Measurements from ENCODE around the gene CD63. TPM values are rescaled to one million over a fixed set of nuclear protein-coding genes. Genes with fewer than 3 reads are reported as not detected.
"Not testable (repeated sequence)": the region's sequence is repeated elsewhere in the genome, so short reads cannot be mapped to it uniquely, and the experiment has no call there.

Gene CD63
- total RNA-seq, 4 donors from 2014 or later: 500 to 856 (median 792) TPM

DNA sequence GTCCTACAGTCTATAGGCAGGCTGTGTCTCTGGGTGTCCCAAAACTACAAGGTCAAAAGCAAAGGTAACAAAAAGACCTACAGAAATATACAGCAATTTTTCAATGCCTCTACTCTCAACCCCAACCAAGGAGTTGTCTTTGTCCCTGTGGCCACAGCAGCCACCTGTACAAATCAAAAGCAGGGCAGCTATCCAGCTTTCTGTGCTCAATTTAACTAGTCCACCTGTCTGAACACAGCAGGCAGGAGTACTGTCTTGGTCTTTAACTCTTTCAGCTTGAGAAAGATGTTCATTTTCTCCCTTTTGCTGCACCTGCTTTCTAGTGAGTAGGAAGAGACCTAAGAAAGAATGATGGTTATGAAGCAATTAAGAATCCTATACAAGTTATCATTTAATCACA lies 33.8 kb upstream of the CD63 start:
- no peaks in the 10 kb centered on the region for H3K27me3 ChIP-seq
- no peaks in the 10 kb centered on the region for H3K4me1 ChIP-seq
- no peak for ATAC-seq
- TF ChIP-seq, protein P1, sequence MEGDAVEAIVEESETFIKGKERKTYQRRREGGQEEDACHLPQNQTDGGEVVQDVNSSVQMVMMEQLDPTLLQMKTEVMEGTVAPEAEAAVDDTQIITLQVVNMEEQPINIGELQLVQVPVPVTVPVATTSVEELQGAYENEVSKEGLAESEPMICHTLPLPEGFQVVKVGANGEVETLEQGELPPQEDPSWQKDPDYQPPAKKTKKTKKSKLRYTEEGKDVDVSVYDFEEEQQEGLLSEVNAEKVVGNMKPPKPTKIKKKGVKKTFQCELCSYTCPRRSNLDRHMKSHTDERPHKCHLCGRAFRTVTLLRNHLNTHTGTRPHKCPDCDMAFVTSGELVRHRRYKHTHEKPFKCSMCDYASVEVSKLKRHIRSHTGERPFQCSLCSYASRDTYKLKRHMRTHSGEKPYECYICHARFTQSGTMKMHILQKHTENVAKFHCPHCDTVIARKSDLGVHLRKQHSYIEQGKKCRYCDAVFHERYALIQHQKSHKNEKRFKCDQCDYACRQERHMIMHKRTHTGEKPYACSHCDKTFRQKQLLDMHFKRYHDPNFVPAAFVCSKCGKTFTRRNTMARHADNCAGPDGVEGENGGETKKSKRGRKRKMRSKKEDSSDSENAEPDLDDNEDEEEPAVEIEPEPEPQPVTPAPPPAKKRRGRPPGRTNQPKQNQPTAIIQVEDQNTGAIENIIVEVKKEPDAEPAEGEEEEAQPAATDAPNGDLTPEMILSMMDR (IDR thresholded peaks at IDR 0.05): no peak
- TF ChIP-seq POLR2A (IDR thresholded peaks at IDR 0.05) (no peak), EP300 (IDR thresholded peaks at IDR 0.05) (no peak), POLR2AphosphoS5 (IDR thresholded peaks at IDR 0.05) (no peak)
- no peak overlapping the region for H3K4me3 ChIP-seq
- H3K9me3 ChIP-seq: no peaks in the 10 kb centered on the region
- peaks cover 0 to 78% of the 10 kb centered on the region in 2 donors for H3K36me3 ChIP-seq
- no peak overlapping the region for H3K27ac ChIP-seq

DNA sequence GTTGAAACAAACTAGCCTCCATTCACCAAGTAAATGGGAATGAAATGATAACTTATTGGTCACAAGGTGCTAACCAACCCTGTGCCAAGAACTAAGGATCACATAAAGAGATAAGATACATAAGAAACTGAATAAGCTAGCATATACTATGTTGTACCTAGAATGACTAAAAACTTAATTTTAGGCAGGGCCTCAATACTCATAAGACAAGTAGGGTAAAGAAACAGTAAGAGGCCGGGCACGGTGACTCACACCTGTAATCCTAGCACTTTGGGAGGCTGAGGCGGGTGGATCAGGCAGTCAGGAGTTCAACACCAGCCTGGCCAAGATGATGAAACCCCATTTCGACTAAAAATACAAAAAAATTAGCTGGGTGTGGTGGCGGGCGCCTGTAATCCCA lies 31.9 kb upstream of the CD63 start:
- Histone ChIP-seq H3K4me3 (no peak overlapping the region), H3K36me3 (peaks cover 0 to 81% of the 10 kb centered on the region in 2 donors), H3K27ac (no peak overlapping the region), H3K27me3 (no peaks in the 10 kb centered on the region), H3K9me3 (no peaks in the 10 kb centered on the region), H3K4me1 (no peaks in the 10 kb centered on the region)
- no peak for ATAC-seq
- 87 to 100% methylated on average over 3 of the region's 6 CpGs for whole genome bisulfite sequencing, 2 donors (ENCODE audit: low coverage in 1 of 2)
- no peak for TF ChIP-seq EP300 (IDR thresholded peaks at IDR 0.05)

DNA sequence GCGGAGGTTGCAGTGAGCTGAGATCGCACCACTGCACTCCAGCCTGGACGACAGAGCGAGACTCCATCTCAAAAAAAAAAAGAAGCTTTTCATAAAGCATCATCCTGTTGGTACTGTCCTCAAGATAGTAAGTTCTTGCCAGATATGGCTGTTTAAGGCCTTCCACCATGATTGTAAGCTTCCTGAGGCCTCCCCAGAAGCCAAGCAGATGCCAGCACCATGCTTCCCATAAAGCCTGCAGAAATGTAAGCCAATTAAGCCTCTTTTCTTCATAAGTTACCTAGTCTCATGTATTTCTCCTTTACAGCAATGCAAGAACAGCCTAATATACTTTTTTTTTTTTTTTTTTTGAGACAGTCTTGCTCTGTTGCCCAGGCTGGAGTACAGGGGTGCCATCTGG lies 29.8 kb upstream of the CD63 start:
- not testable (repeated sequence) for H3K27ac ChIP-seq, H3K4me1 ChIP-seq, H3K9me3 ChIP-seq, H3K27me3 ChIP-seq, H3K4me3 ChIP-seq, ATAC-seq
- 80 to 95% methylated on average over 1 to 3 of the region's 4 CpGs for WGBS, 2 donors (ENCODE audit: low coverage in 1 of 2)
- H3K36me3 ChIP-seq: peaks cover 0 to 96% of the 10 kb centered on the region in 2 donors

DNA sequence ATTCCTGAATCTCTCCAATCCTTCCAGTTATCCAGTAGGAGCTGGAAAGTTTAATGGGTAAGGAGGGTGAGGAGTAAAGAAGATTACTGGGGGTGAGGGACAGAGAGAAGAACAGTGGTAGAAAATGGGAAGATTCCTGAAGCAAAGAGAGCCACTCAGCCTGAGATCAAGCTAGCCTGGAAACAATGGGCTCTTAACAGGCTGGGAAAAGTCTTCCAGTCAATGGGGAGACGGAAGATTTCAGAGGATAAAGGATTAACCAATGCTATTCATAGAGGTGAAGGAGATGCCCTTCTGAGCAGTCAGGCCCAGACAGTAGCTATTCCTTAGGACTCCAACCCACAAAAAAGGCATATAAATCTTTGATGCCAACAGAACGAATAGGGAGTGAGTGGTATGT lies 28.9 kb upstream of the CD63 start:
- ATAC-seq: no peak
- H3K27me3 ChIP-seq: no peaks in the 10 kb centered on the region
- 80 to 85% methylated on average over 2 of the region's 2 CpGs for WGBS, 2 donors (ENCODE audit: low coverage in 1 of 2)
- TF ChIP-seq EP300 (IDR thresholded peaks at IDR 0.05) (no peak), POLR2AphosphoS5 (IDR thresholded peaks at IDR 0.05) (no peak), POLR2A (IDR thresholded peaks at IDR 0.05) (no peak)
- TF ChIP-seq, protein P1 (IDR thresholded peaks at IDR 0.05): no peak
- H3K4me1 ChIP-seq: no peaks in the 10 kb centered on the region
- peaks cover 0 to 96% of the 10 kb centered on the region in 2 donors for H3K36me3 ChIP-seq
- no peak overlapping the region for H3K27ac ChIP-seq
- no peaks in the 10 kb centered on the region for H3K9me3 ChIP-seq
- no peak overlapping the region for H3K4me3 ChIP-seq

DNA sequence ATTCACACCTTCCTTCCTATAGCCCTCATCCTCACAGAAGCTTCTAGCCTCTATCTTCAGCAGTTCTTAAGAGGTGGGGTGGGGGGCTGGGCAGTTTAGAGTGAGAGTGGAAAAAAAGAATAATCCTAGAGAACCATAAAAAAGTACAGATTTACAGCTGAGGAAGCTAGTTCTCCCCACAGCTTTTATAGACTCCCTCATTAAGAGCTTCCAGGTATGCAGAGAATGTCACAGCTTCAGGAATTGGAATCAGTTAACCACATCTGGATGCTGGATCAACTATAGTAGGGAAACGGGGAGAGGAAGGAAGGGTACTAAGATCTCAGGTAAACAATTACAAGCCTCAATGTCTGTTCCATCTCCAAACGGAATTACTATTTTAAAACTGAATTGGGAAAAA lies 26.4 kb upstream of the CD63 start:
- WGBS, 2 donors (ENCODE audit: low coverage in 1 of 2): 30 to 43% methylated on average over 2 of the region's 2 CpGs
- Histone ChIP-seq H3K4me3 (no peak overlapping the region), H3K27me3 (no peaks in the 10 kb centered on the region), H3K27ac (no peak overlapping the region), H3K4me1 (no peaks in the 10 kb centered on the region), H3K9me3 (no peaks in the 10 kb centered on the region), H3K36me3 (peaks cover 2 to 98% of the 10 kb centered on the region in 2 donors)
- TF ChIP-seq EP300 (IDR thresholded peaks at IDR 0.05): no peak
- TF ChIP-seq POLR2A (IDR thresholded peaks at IDR 0.05): no peak
- TF ChIP-seq, protein P1 (IDR thresholded peaks at IDR 0.05): no peak
- no peak for TF ChIP-seq POLR2AphosphoS5 (IDR thresholded peaks at IDR 0.05)
- ATAC-seq: no peak

DNA sequence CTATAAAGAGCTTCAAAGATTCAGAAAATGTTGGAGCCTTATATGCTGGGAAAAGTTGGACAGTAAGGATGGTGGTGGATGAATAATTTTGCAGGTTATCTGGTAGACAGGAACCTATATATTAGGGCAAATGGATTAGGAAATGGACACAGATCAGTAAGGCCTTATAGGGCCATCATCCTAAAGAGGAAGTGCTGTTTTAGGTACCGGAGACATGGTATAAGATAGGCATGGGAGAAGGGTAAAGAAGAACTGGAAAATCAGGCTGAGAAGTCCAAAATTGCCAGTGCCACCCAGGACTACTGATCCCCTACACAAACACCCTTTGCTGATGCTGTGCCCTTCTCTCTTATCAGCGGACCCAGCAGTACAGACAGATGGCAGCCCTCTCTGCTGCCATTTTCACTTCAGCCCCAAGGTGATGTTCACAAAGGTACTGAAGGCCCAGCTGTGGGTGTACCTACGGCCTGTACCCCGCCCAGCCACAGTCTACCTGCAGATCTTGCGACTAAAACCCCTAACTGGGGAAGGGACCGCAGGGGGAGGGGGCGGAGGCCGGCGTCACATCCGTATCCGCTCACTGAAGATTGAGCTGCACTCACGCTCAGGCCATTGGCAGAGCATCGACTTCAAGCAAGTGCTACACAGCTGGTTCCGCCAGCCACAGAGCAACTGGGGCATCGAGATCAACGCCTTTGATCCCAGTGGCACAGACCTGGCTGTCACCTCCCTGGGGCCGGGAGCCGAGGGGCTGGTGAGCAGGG lies 19.6 kb upstream of the CD63 start:
- H3K4me1 ChIP-seq: peaks cover 0 to 47% (median 25%) of the 10 kb centered on the region in 3 donors
- H3K9me3 ChIP-seq: no peaks in the 10 kb centered on the region
- no peak overlapping the region for H3K4me3 ChIP-seq
- no peak for TF ChIP-seq POLR2A (IDR thresholded peaks at IDR 0.05)
- TF ChIP-seq POLR2AphosphoS5 (IDR thresholded peaks at IDR 0.05): no peak
- TF ChIP-seq, protein P1 (IDR thresholded peaks at IDR 0.05): no peak
- TF ChIP-seq EP300 (IDR thresholded peaks at IDR 0.05): no peak
- peaks cover 2 to 47% of the 10 kb centered on the region in 2 donors for H3K36me3 ChIP-seq
- H3K27me3 ChIP-seq: no peaks in the 10 kb centered on the region
- H3K27ac ChIP-seq: no peak overlapping the region
- 96 to 100% methylated on average over 2 of the region's 18 CpGs for WGBS, 2 donors (ENCODE audit: low coverage in 1 of 2)
- ATAC-seq: no peak
